Stomach (tissue), 4 donors: ENCODE measurements around the gene CORO2B.

Experiments
- CTCF ChIP-seq, 7 experiments: fragments of 450-650 bp in 4 of 7; fragments of 200-600 bp in 3 of 7; sonication (generic) in 3 of 7; IDR thresholded peaks; one replicate each; pipeline ENCODE4 v1.5.1; 2016 to 2019; ENCODE audit warnings: antibody characterized with exemption in 7 of 7, control low read depth in 2 of 7, mild to moderate bottlenecking in 1 of 7
- POLR2A ChIP-seq, 4 donors: fragments of 450-650 bp; IDR thresholded peaks; one replicate each; pipeline ENCODE4 v1.6.1; 2016; ENCODE audit warnings: antibody characterized with exemption in 4 of 4, control low read depth in 2 of 4, mild to moderate bottlenecking in 1 of 4, moderate library complexity in 1 of 4

- no peak for TF ChIP-seq CTCF (IDR thresholded peaks at IDR 0.05)
- TF ChIP-seq POLR2A (IDR thresholded peaks at IDR 0.05) = no peak
Measured at GRCh38 chr15:68719051-68719450, 140.3 kb downstream of the CORO2B start.
